Measurements from ENCODE around the gene IVD.
A peak's percentile ranks its signal among the peaks of the same experiment; 100 is the strongest.

IVD gene

DNA sequence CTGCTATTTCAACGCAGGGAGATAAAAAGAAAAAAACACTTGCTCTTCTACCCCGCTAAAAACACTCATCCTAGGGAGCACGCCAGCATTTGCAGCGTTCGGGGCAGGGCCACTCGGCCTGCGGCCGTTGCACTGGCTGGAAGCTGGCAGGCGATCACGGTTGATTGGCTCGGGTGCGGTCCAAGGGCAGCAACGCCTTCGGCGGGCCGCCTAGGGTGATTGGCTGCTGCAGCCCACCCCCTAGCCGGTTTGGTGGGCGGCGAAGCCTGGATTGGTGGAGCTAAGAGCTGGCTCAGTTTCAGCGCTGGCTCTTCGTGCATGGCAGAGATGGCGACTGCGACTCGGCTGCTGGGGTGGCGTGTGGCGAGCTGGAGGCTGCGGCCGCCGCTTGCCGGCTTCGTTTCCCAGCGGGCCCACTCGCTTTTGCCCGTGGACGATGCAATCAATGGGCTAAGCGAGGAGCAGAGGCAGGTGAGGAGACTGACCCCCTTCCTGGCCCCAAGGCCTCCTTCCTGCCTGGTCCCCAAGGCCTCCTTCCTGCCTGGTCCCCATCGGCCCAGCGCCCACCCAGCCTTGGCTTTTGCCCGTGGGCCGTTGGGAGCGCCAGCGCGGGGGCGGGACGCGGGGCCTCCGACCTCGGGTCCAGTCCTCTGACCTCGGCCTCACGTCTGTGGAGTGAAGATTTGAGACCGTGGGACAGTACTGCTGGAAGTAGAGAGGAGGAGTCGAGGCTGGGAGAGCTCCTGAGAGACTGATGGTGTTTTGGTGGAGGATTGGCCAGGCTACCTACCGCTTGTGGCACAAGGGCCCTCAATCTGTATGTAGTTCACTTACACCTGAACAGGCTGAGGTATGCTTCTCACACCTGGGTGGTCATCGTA lies at the start of gene IVD:
Gene IVD (plus strand): TSS at position 295 of the 881 bp plus-strand sequence. CDS start 33 bp downstream, at position 328.
- DNase-seq (ENCODE audit: low read depth): peak; percentile 75

DNA sequence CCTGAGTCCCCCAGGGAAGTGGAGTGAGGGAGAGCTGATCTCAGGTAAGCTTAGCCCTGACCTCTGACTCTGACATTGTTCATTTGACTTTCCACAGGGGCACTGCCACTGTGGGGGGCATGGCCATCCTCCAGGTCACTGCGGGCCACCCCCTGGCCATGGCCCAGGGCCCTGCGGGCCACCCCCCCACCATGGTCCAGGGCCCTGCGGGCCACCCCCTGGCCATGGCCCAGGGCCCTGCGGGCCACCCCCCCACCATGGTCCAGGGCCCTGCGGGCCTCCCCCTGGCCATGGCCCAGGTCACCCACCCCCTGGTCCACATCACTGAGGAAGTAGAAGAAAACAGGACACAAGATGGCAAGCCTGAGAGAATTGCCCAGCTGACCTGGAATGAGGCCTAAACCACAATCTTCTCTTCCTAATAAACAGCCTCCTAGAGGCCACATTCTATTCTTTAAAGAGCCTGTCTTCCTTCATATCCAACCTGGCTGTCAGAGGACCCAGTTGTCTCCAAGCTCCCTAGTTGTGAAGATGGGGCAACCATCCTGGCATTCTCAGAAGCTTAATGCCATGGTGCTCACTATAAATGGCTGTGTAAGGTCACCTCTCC lies 49.5 kb upstream of the IVD start:
- no peak for DNase-seq (ENCODE audit: low read depth)

DNA sequence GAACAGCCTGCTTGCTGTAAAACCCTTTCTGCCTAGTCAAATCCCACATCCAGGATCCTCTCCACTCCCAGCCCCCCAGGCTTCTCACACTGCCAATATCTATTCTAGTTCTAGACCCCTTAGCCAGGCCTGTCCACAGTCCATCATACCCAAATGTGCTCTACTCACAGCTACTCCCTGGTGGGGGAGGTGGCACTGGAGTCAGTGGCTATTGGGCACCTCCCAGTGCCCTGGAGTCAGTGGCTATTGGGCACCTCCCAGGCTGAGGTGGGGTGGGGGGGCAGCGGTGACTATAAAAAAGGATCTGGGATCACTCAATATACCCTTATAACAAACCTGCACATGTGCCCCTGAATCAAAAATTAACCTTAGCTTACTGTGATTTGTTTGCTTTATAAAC lies 48.3 kb upstream of the IVD start:
- no peak for DNase-seq (ENCODE audit: low read depth)

DNA sequence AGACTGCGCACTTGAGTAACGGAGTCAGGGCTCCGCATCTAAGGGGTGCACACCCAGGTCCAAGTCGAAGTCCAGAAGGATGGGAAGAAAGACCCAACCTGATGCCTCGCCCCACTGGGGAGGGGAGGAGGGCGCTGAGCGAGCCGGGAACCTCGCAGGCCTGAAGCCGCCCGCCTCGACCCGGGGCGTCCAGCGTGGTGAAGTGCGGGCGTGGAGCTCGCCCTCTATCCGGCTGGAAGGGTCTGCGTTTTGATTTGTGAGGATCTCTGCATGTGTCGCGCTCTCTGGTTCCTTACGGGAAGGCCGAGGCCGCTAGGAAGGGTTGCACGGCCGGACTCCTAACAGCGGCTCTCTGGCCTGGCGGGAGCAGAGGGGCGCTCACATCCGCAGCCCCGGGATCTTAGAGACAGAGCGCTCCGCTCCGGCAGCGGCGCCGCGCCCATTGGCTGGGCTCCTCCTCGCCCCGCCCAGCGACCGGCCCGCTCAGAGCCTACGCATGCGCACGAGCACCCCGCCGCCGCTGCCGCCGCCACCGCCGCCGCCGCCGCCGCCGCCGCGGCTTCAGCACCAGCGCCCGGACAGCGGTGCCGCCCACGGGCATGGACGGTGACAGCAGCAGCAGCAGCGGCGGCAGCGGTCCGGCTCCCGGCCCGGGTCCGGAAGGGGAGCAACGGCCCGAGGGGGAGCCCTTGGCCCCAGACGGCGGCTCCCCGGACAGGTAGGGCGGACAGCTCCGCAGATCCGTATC lies 47.7 kb upstream of the IVD start, which contains the start of gene DISP2:
Gene DISP2 (plus strand): TSS at position 497 of the 748 bp plus-strand sequence. CDS start 103 bp downstream, at position 600.
- peak; percentile 82 for DNase-seq (ENCODE audit: low read depth)

DNA sequence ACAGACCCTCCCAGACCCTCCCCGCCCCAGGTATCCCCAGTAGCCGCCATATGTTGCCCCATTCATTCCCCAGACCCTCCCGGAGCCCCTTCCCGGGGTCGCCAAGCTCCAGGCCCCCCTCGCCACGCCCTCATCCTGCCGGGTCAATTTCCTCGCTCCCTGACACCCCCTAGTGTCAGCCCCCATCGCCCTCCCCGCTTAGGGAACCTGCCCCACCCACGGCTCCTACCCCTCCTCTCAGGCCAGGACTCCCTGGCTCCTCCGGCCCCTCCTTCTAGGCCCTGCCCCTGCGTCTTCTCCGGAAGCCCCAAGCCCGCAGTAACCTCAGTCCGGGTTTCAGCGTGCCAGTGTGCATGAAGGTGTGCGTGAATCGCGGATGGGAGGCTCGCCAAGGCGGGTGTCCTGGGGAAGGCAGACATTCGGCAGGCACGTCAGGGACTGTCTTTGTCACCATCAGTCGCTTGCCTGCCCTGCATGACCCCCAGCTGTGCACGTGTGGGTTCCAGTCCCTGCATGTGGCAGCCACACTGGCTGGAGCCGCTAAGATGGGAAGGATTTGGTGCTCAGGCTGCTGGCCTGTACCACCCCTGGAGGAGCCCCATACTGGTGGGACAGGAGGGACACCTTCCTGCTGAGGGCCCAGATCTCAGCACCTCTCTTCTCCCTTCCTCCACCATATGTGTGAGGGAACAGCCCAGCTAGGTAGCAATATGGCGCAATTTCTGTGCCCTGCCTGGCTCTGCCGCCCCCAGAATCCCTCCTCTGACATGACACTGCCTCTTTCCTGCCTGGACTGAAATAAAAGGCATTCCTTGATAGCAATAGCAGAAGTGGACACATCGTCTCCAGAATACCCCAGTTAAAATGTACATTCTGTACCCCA lies 46.9 kb upstream of the IVD start:
- DNase-seq (ENCODE audit: low read depth): peak; percentile 20

DNA sequence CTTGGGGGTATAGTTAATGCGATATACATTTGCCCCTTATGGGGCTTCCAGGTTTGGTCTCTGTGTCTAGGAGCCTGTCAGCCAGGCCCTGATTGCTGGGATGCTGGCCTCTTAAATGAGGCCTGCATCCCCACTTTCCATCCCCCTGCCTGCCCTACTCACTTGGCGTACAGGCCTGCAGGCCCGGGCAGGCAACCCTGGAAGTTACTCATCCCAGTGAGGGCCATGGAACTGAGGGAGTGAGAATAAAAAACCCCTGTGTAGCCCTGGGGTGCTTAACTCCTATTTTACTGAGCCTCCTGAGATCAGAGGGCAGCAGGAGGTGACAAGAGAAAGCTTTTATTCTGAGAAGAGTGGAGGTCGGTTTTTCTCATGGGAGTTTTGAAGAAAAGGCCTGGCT lies 45.6 kb upstream of the IVD start:
- DNase-seq (ENCODE audit: low read depth): no peak

DNA sequence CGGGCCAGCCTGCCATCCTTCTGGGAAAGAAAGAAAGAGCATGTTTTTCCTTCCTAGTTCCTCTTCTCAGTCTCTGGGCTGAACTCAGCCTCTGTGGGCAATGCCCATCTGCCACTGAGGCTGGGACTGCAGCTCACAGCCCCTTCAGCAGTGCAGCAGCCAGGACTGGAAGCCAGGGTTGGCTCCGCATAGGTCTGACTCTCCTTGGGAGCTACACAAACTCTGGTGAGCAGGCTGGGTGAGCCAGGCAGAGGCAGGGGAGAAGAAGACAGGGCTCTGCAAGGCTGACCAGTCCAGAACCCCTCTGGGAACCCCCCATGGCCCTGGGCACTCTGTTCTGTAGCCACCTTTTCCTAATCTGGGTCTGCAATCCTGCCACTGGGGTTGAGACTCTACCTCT lies 44.0 kb upstream of the IVD start:
- no peak for DNase-seq (ENCODE audit: low read depth)

DNA sequence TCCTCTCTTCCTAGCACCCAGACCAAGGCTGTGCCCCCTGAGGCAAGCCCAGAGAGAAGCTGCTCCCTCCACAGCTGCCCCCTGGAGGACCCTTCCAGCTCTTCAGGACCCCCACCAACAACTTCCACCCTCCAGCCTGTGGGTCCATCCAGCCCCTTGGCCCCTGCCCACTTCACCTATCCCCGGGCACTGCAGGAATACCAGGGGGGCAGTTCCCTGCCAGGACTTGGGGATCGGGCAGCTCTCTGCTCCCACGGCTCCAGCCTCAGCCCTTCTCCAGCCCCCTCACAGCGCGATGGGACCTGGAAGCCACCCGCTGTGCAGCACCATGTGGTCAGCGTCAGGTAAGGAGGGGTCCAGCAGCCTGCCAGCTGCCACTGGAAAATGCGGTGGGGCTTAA lies 42.0 kb upstream of the IVD start:
- no peak for DNase-seq (ENCODE audit: low read depth)

DNA sequence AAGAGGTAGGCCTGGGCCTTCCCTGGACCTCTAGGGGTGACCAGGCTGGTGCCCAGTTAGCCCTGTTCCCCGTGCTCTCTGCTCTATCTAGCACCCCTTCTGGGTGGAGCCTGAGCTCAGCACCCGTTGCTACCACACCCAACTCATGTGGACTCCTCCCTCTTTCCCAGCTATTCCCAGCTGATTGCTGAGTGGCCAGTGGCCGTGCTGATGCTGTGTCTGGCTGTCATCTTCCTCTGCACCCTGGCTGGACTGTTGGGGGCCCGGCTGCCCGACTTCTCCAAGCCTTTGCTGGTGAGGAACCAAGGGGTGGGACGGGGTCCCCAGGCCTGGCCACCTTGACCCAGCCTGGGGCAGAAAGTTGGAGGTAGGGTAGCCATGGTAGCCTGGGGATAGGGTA lies 41.3 kb upstream of the IVD start:
- no peak for DNase-seq (ENCODE audit: low read depth)

DNA sequence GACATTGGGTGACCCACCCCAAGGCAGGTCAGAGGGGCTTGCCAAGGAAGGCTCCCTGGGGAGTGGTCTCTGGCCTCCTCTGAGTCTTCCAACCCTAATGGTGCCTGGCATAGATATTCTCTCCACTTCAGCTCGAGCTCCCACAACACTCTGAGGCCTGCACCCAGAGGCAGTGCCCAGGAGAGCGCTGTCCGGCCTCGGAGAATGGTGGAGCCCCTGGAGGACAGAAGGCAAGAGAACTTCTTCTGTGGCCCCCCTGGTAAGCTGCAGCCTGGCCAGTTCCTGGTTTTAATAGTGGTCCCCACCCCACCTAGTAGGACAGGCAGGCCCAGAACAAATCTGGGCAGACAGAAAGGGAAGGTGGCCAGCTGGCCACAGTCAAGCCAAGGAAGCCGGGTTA lies 40.6 kb upstream of the IVD start:
- no peak for DNase-seq (ENCODE audit: low read depth)

DNA sequence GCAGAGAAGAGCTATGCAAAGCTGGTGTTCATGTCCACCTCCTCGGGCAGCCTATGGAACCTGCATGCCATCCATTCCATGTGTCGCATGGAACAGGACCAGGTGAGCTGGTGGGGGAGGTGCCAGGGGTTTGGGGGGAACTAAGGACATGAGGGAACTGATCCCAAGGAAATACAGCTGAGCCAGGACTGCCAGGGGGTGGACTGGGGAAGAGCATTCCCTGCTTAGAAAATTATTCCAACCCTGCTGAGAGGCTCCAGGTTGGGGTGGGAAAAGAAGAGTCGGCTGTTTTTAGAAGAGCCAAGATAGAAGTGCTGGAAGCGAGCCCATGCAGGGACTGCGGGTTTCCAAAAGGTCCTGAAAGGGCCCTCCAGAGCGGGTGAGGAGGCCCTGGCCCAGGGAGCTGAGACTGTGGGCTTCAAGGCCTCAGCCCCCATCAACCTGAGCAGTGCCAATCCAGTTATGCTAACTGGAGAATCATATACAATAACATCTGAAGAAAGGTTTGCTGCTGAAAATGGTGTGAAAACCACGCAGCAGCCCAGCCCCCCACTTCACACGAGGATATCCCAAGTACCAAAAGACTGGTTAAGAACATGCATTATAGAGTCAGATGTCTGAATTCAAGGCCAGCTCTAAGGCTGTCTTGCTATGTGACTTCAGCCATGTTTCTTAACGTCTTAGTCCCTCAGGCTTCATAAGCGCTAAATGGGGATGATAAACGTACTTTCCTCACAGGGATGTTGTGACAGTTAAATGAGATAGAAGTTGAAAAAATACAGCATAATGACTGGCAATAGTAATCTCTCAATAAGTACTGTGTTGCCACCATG lies 39.8 kb upstream of the IVD start:
- DNase-seq (ENCODE audit: low read depth): no peak

DNA sequence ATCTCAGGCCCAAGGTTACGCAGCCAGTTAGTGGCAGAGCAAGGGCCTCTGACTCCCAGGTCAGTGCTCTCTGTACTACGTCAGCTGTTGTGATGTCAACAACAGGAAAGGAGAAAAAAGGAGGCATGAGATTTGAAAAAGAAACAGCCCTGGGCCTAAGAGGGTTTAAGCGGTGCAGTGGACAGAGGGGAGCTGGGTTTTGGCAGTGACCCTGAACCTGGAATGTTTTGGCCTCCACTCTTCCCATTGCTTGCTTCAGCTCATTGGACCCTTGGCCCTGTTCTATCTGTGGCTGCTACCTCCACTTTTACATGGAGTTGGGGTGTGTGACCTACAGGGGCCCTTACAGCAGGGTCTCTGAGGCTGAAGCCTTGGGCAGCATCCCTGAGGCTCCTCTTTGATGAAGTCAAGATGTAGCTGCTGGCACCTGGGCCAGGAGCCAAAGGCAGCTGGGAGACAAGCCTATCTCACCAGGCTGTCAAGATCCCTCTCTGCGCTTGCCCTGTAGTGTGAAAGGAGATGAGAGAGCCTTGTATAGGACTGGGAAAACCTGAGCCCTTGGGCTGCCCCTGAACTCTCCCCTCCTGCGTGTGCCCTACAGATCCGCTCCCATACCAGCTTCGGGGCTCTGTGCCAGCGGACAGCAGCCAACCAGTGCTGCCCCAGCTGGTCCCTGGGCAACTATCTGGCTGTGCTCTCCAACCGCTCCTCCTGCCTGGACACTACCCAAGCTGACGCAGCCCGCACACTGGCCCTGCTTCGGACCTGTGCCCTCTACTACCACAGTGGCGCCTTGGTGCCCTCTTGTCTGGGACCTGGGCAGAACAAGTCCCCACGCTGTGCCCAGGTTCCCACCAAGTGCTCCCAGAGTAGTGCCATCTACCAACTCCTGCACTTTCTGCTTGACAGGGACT lies 38.9 kb upstream of the IVD start:
- DNase-seq (ENCODE audit: low read depth): no peak

DNA sequence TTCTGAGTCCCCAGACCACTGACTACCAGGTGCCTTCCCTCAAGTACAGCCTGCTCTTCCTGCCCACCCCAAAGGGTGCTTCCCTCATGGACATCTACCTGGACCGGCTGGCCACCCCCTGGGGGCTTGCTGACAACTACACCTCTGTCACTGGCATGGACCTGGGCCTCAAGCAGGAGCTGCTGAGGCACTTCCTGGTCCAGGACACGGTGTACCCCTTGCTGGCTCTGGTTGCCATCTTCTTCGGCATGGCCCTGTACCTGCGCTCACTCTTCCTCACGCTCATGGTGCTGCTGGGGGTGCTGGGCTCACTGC lies 38.3 kb upstream of the IVD start:
- DNase-seq (ENCODE audit: low read depth): no peak

DNA sequence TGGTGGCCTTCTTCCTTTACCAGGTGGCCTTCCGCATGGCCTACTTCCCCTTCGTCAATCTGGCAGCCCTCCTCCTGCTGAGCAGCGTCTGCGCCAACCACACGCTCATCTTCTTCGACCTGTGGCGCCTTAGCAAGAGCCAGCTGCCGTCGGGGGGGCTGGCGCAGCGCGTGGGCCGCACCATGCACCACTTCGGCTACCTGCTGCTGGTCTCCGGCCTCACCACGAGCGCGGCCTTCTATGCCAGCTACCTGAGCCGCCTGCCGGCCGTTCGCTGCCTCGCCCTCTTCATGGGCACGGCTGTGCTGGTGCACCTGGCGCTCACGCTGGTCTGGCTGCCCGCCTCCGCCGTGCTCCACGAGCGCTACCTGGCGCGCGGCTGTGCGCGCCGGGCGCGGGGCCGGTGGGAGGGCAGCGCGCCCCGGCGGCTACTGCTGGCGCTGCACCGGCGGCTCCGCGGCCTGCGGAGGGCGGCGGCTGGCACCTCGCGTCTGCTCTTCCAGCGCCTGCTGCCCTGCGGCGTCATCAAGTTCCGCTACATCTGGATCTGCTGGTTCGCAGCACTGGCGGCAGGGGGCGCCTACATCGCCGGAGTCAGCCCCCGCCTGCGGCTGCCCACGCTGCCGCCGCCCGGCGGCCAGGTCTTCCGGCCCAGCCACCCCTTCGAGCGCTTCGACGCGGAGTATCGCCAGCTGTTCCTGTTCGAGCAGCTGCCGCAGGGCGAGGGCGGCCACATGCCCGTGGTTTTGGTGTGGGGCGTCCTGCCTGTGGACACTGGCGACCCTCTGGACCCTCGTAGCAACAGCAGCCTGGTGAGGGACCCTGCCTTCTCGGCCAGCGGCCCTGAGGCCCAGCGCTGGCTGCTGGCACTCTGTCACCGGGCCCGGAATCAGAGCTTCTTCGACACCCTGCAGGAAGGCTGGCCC lies 37.6 kb upstream of the IVD start:
- peak; percentile 84 for DNase-seq (ENCODE audit: low read depth)

DNA sequence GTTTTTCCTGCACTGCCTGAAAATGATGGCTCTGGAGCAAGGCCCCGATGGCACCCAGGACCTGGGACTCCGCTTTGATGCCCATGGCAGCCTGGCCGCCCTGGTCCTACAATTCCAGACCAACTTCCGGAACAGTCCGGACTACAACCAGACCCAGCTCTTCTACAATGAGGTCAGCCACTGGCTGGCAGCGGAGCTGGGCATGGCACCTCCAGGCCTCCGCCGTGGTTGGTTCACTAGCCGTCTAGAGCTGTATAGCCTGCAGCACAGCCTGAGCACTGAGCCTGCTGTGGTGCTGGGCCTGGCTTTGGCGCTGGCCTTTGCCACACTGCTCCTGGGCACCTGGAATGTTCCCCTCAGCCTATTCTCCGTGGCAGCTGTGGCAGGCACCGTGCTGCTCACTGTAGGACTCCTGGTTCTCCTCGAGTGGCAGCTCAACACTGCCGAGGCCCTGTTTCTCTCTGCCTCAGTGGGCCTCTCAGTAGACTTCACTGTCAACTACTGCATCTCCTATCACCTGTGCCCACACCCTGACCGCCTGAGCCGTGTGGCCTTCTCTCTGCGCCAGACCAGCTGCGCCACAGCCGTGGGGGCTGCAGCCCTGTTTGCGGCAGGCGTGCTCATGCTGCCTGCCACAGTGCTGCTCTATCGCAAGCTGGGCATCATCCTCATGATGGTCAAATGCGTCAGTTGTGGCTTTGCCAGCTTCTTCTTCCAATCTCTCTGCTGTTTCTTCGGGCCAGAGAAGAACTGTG lies 36.7 kb upstream of the IVD start:
- DNase-seq (ENCODE audit: low read depth): no peak

DNA sequence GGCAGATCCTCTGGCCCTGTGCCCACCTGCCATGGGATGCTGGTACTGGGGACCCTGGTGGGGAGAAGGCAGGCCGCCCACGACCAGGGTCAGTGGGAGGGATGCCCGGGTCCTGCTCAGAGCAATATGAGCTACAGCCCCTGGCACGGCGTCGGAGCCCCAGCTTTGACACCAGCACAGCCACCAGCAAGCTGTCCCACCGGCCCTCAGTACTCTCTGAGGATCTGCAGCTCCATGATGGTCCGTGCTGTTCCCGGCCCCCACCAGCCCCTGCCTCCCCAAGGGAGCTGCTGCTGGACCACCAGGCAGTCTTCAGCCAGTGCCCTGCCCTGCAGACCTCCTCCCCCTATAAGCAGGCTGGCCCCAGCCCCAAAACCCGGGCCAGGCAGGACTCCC lies 36.1 kb upstream of the IVD start:
- no peak for DNase-seq (ENCODE audit: low read depth)

DNA sequence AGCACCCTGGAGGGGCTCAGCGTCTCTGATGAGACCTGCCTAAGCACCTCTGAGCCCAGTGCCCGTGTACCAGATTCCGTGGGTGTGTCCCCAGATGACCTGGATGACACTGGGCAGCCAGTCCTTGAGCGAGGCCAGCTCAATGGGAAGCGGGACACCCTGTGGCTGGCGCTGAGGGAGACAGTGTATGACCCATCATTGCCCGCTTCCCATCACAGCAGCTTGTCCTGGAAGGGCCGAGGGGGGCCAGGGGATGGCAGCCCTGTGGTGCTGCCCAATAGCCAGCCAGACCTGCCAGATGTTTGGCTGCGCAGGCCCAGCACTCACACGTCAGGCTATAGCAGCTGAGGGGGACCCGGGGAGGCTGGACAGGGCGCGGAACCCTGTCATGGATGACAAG lies 35.6 kb upstream of the IVD start:
- DNase-seq (ENCODE audit: low read depth): no peak

DNA sequence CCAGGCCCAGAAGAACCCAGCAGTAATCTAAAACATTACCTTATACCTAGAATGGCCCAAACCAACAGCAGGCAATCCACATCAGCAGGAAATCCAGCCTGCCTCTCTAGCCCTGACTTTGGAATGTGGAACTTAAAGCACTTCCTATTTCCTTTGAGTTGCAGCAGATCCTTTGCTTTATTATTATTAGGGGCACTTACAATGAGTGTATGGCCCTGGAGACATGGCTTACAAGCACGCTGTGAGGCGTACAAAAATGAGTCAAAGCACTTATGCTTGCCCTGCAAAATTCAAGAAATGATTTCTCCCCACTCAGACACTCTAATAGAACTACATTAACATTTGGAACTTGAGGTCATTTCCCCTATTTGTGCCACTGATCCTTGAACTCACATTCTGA lies 32.6 kb upstream of the IVD start:
- DNase-seq (ENCODE audit: low read depth): no peak

Measured in stimulated activated CD4-positive, alpha-beta T cell treated with anti-CD3 and anti-CD28 coated beads, Interleukin-2, amount 100 ng/mL, for 4 hours (primary cell).